Neural cell (in vitro differentiated cells): ENCODE results near the gene HAGHL.

Experiments used
- EP300 ChIP-seq: fragments of 450-650 bp; conservative IDR thresholded peaks from 2 replicates; pipeline ENCODE4 v1.6.1; 2014; ENCODE audit warnings: antibody characterized with exemption, mild to moderate bottlenecking, moderate library complexity; ENCODE audit not compliant: poor library complexity, severe bottlenecking
- EZH2 ChIP-seq: fragments of 200-600, 300-800 bp; shearing (Covaris generic), sonication (generic); IDR thresholded peaks from 2 replicates; pipeline ENCODE4 v1.6.1; 2014; ENCODE audit warnings: antibody characterized with exemption, low read length, borderline replicate concordance, mild to moderate bottlenecking; ENCODE audit not compliant: insufficient read depth, poor library complexity, severe bottlenecking
- POLR2AphosphoS5 ChIP-seq: IDR thresholded peaks from 2 replicates; pipeline ENCODE4 v1.6.1; 2012
- SMC3 ChIP-seq: fragments of 450-650 bp; conservative IDR thresholded peaks from 2 replicates; pipeline ENCODE4 v1.6.1; 2014; ENCODE audit warnings: antibody characterized with exemption, mild to moderate bottlenecking, moderate library complexity; ENCODE audit not compliant: poor library complexity
- TAF1 ChIP-seq: IDR thresholded peaks from 2 replicates; pipeline ENCODE4 v1.6.1; 2012; ENCODE audit warnings: low read depth
- TF ChIP-seq, protein P1 (sequence below): fragments of 450-650 bp; IDR thresholded peaks from 2 replicates; pipeline ENCODE4 v1.5.1; 2014; ENCODE audit warnings: antibody characterized with exemption, mild to moderate bottlenecking, moderate library complexity; ENCODE audit not compliant: poor library complexity, severe bottlenecking

DNA sequence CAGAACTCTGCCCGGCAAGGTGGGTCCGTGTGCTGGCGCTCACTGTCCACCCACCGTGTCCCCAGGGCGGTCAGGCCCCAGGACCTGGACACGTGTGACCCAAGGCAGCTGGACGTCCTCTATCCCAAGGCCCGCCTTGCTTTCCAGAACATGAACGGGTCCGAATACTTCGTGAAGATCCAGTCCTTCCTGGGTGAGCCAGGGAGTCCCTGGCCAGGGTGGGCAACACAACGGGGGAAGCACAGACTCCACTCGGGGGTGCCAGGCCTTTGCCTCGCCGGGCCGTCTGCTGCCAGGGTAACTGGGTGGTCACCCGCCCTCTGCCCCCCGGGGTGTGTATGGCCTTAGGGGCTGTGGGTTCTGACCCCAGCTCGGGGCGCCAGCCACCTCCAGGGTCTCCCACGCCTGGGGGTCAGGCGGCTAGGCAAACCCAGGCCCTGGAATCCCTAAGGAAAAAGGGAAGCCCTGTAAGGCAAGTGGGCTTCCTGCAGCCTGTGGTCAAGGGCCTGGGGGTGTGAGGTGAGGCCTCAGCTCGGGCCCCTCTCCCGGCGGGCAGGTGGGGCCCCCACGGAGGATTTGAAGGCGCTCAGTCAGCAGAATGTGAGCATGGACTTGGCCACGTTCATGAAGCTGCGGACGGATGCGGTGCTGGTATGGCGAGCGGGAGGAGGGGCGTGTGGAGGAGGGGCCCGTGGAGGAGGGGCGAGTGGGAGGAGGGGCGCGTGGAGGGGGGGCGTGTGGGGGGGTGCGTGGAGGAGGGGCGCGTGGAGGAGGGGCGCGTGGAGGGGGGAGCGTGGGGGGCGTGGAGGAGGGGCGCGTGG, 40.1 kb downstream of the HAGHL start:
- TF ChIP-seq, protein P1, sequence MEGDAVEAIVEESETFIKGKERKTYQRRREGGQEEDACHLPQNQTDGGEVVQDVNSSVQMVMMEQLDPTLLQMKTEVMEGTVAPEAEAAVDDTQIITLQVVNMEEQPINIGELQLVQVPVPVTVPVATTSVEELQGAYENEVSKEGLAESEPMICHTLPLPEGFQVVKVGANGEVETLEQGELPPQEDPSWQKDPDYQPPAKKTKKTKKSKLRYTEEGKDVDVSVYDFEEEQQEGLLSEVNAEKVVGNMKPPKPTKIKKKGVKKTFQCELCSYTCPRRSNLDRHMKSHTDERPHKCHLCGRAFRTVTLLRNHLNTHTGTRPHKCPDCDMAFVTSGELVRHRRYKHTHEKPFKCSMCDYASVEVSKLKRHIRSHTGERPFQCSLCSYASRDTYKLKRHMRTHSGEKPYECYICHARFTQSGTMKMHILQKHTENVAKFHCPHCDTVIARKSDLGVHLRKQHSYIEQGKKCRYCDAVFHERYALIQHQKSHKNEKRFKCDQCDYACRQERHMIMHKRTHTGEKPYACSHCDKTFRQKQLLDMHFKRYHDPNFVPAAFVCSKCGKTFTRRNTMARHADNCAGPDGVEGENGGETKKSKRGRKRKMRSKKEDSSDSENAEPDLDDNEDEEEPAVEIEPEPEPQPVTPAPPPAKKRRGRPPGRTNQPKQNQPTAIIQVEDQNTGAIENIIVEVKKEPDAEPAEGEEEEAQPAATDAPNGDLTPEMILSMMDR: no peak
- TF ChIP-seq EP300 (no peak), POLR2AphosphoS5 (no peak), EZH2 (no peak), TAF1 (no peak), SMC3 (no peak)
